Measurements from ENCODE around the gene ZNF574.

DNA sequence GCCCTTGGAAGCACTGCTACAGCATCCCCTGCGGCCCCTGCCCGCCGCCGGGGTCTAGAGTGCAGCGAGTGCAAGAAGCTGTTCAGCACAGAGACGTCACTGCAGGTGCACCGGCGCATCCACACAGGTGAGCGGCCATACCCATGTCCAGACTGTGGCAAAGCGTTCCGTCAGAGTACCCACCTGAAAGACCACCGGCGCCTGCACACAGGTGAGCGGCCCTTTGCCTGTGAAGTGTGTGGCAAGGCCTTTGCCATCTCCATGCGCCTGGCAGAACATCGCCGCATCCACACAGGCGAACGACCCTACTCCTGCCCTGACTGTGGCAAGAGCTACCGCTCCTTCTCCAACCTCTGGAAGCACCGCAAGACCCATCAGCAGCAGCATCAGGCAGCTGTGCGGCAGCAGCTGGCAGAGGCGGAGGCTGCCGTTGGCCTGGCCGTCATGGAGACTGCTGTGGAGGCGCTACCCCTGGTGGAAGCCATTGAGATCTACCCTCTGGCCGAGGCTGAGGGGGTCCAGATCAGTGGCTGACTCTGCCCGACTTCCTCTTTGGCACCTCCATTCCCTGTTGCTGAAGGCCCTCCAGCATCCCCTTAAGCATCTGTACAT lies 4.9 kb downstream of the ZNF574 start:
- TF ChIP-seq EP300 (IDR thresholded peaks at IDR 0.05; ENCODE audit: borderline replicate concordance) (no peak), REST (IDR thresholded peaks at IDR 0.05; ENCODE audit: low read depth) (no peak), MAX (IDR thresholded peaks at IDR 0.05) (no peak)
